AG10803 (cell line): ENCODE results near the gene TFB2M.

Experiments used
- DNase-seq: peaks from one replicate; pipeline ENCODE4 v3.0.0; 2010; ENCODE audit warnings: low read depth
- H3K4me3 ChIP-seq: 2 replicates; pipeline ENCODE4 v1.5.1; 2011; ENCODE audit warnings: mild to moderate bottlenecking, low read length, control low read depth
- TF ChIP-seq, protein P1 (sequence below): conservative IDR thresholded peaks from 2 replicates; pipeline ENCODE4 v1.5.1; 2011; ENCODE audit warnings: mild to moderate bottlenecking, low read length, control low read depth, inconsistent platforms

The TFB2M gene

DNA sequence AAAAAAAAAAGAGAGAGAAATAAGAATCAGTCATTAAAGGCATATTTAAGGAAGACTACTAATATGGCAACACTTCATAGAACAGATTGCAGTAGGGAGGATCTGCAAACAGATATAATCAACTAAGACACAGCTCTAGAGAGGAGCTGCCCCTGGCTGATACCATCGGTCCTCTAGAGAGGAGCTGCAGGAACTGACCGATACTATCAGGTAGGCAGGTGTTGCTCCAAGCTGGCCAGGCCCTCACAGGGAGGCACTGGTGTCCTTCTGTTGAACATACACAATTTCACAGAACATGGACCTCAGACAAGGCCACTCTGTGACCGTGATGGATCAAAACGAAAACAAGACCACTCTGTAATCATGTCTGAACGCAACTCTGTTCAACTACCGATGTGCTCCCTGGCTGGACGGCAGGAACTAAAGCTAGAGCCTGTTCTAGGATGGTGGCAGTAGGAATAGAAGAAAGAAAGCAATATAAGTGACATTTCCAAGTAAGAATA, 74.5 kb downstream of the TFB2M start:
- no peak overlapping the region for H3K4me3 ChIP-seq
- TF ChIP-seq, protein P1, sequence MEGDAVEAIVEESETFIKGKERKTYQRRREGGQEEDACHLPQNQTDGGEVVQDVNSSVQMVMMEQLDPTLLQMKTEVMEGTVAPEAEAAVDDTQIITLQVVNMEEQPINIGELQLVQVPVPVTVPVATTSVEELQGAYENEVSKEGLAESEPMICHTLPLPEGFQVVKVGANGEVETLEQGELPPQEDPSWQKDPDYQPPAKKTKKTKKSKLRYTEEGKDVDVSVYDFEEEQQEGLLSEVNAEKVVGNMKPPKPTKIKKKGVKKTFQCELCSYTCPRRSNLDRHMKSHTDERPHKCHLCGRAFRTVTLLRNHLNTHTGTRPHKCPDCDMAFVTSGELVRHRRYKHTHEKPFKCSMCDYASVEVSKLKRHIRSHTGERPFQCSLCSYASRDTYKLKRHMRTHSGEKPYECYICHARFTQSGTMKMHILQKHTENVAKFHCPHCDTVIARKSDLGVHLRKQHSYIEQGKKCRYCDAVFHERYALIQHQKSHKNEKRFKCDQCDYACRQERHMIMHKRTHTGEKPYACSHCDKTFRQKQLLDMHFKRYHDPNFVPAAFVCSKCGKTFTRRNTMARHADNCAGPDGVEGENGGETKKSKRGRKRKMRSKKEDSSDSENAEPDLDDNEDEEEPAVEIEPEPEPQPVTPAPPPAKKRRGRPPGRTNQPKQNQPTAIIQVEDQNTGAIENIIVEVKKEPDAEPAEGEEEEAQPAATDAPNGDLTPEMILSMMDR: no peak
- DNase-seq: no peak
